Upper lobe of right lung (tissue), 1 donor: ENCODE data around the gene TRMU. TPM values are rescaled to one million over a fixed set of nuclear protein-coding genes. Genes with fewer than 3 reads are reported as not detected.

Source experiments
- ATAC-seq: fragments of 200-7000 bp; cut with Tn5 transposase; one replicate; pipeline ENCODE4 v1.9.1; 2020; ENCODE audit warnings: mild to moderate bottlenecking, moderate library complexity
- DNase-seq: peaks from one replicate; pipeline ENCODE4 v3.0.0-alpha.2; 2020
- H3K27ac ChIP-seq: fragments of 200-600 bp; one replicate; pipeline ENCODE4 v1.8.0; 2022
- H3K27me3 ChIP-seq: fragments of 200-600 bp; one replicate; pipeline ENCODE4 v1.8.0; 2022; ENCODE audit warnings: mild to moderate bottlenecking
- H3K36me3 ChIP-seq: fragments of 200-600 bp; one replicate; pipeline ENCODE4 v1.8.0; 2022
- H3K4me1 ChIP-seq: fragments of 200-600 bp; one replicate; pipeline ENCODE4 v1.8.0; 2022
- H3K4me3 ChIP-seq: fragments of 200-600 bp; one replicate; pipeline ENCODE4 v1.8.0; 2022; ENCODE audit warnings: mild to moderate bottlenecking
- H3K9me3 ChIP-seq: fragments of 200-600 bp; one replicate; pipeline ENCODE4 v1.8.0; 2022
- intact Hi-C: fragments of 100-400 bp; cut with DNase I; formaldehyde crosslinking; loops from one replicate; pipeline ENCODE4 v1.11.0; 2022
- total RNA-seq: library from RNA; stranded (reverse); fragmentation: NEBNext Ultra II Directional; extraction: Animal tissue kit (Norgen Biotek cat#: 25700); gene quantifications from one replicate; pipeline ENCODE4 v1.2.1, GENCODE V29; 2021
- TF ChIP-seq, protein P1 (sequence below): fragments of 200-600 bp; IDR thresholded peaks from one replicate; pipeline ENCODE4 v1.8.0; 2022; ENCODE audit warnings: antibody characterized with exemption
- donor health status: DM: no; HTN: yes; CAD: no; lungs with severe emphysema.

The TRMU gene
- total RNA-seq, 1 donor from 2014 or later: 34.9 TPM

DNA sequence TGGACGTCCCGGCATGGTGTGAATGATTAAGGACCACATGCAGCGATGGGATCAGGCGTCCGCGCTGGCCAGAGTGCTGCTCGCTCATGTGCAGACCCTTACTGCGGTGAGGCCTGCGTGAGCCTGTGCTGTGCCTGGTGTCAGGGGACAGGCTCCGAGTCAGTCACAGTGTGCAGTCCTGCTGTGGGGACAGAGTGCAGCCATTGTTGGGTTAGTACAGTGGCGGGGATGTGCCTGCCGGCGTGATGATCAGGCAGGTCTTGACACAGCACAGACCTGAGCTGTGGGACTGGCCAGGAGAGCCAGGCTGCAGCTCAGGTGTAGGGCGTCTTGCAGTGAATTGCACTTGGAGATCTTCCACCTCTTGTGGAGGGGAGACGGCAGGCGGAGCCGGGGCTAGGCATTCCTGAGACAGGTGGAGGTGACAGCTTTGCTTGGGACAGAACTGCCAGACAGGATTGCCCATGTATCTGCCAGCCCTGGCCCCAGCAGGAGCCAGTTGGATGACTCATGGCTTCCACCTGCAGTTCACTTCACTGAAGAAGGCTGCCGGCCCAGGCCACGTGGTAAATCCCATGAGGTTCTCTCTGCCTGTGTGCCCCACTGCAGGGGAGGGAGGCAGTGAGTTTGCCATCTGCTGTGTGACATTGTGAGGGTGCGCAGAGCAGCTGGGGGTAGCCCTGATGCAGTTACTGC is 17.3 kb downstream of the TRMU start:
- H3K36me3 ChIP-seq: peaks cover 76% of the 10 kb centered on the region
- ATAC-seq (peak; percentile 82), DNase-seq (peak; percentile 81)
- no peaks in the 10 kb centered on the region for H3K9me3 ChIP-seq
- no peaks in the 10 kb centered on the region for H3K4me1 ChIP-seq
- H3K27ac ChIP-seq: no peak overlapping the region
- TF ChIP-seq, protein P1, sequence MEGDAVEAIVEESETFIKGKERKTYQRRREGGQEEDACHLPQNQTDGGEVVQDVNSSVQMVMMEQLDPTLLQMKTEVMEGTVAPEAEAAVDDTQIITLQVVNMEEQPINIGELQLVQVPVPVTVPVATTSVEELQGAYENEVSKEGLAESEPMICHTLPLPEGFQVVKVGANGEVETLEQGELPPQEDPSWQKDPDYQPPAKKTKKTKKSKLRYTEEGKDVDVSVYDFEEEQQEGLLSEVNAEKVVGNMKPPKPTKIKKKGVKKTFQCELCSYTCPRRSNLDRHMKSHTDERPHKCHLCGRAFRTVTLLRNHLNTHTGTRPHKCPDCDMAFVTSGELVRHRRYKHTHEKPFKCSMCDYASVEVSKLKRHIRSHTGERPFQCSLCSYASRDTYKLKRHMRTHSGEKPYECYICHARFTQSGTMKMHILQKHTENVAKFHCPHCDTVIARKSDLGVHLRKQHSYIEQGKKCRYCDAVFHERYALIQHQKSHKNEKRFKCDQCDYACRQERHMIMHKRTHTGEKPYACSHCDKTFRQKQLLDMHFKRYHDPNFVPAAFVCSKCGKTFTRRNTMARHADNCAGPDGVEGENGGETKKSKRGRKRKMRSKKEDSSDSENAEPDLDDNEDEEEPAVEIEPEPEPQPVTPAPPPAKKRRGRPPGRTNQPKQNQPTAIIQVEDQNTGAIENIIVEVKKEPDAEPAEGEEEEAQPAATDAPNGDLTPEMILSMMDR: no peak
- H3K4me3 ChIP-seq: no peak overlapping the region
- H3K27me3 ChIP-seq: no peaks in the 10 kb centered on the region
- intact Hi-C loops: no loop called here

GRCh38 chr22:46353483-46354105 is 18.1 kb downstream of the TRMU start:
- intact Hi-C loops: no loop called here
- Histone ChIP-seq H3K27me3 (no peaks in the 10 kb centered on the region), H3K9me3 (no peaks in the 10 kb centered on the region), H3K36me3 (peaks cover 69% of the 10 kb centered on the region), H3K4me1 (no peaks in the 10 kb centered on the region), H3K4me3 (no peak overlapping the region), H3K27ac (no peak overlapping the region)
- DNase-seq (peak; percentile 61), ATAC-seq (no peak)
- TF ChIP-seq, protein P1: no peak

DNA sequence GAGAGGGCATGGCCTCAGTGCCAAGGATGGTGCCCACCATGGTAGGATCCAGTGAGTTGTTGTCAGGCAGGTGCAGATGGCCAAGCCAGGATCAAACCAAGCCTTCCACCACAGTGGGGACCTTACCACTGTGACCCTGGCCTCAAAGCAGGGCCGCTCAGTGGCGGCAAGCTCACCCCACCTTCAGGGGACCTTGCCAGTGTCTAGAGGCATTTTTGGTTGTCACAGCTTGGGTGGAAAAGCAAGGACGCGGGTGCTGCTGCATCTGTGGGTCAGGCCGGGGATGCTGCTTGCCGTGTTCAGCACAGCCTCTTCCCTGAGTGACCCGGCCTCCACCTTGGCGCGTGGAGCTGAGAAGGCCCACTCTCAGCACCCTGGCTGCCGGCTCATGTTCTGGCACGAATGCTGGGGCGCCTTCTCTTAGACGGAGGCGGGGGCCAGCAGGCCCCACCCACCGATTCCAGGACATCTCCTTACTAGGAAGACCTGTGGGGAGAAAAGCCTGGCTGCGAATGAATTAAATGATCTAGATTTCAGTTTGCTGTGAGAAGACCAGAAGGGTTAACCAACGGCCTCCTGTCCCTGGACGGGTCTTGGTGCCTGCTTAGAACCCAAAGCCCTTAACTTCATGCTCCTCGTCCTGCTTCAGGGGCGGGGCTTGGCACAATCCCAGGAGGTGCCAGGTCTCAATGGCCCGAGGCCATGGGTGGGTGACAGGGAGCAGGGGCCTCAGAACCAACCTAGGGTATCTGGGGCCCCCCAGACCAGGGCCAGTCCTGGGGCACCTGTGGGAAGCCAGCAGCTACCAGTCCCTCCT is 18.9 kb downstream of the TRMU start:
- Histone ChIP-seq H3K27me3 (no peaks in the 10 kb centered on the region), H3K36me3 (peaks cover 61% of the 10 kb centered on the region), H3K4me3 (no peak overlapping the region), H3K9me3 (no peaks in the 10 kb centered on the region), H3K27ac (no peak overlapping the region), H3K4me1 (no peaks in the 10 kb centered on the region)
- TF ChIP-seq, protein P1: no peak
- ATAC-seq: no peak
- peak; percentile 64 for DNase-seq
- intact Hi-C loops: no loop called here

GRCh38 chr22:46354993-46355305 is 19.4 kb downstream of the TRMU start:
- DNase-seq (no peak), ATAC-seq (no peak)
- Histone ChIP-seq H3K4me1 (no peaks in the 10 kb centered on the region), H3K4me3 (no peak overlapping the region), H3K27ac (no peak overlapping the region), H3K36me3 (peaks cover 55% of the 10 kb centered on the region), H3K27me3 (no peaks in the 10 kb centered on the region), H3K9me3 (no peaks in the 10 kb centered on the region)
- TF ChIP-seq, protein P1: no peak
- intact Hi-C loops: no loop called here

DNA sequence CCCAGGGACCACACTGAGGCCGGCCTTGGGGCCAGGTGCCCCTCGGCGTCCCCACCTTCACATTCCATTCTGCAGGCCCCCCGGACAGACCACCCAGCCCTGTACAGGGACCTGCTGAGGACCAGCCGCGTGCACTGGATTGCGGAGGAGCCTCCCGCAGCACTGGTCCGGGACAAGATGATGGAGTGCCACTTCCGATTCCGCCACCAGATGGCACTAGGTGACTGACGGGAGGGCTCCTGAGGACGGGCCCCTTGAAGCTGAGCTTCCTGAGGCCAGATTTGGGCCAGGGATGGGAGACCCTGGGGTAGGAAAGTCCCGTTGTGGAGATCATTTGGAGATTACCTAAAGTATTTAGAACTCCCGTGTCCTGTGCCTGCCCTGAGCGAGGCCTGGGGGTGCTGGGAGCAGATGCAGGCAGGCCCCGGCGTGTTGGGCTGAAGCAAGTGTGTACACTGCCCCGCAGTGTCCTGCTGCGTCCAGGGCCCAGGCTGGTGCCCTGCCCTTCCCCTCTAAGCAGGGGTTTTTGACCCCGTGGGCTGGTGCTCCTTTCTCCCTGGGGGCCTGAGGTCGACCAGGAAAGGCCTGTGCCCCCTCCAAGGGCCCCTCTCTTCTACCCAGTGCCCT is 20.0 kb downstream of the TRMU start:
- Histone ChIP-seq H3K36me3 (peaks cover 50% of the 10 kb centered on the region), H3K4me1 (no peaks in the 10 kb centered on the region), H3K27ac (no peak overlapping the region), H3K27me3 (no peaks in the 10 kb centered on the region), H3K4me3 (no peak overlapping the region), H3K9me3 (no peaks in the 10 kb centered on the region)
- ATAC-seq (peak; percentile 53), DNase-seq (peak; percentile 83)
- intact Hi-C loops: no loop called here
- TF ChIP-seq, protein P1: peak; percentile 69
